HL-60/S4 (cell line): Measurements from ENCODE around the gene PAX5.

Source experiments
- in situ Hi-C: fragments of 300-500 bp; cut with MboI; formaldehyde crosslinking; loops from 2 replicates; pipeline ENCODE4 v1.14.3; 2022; ENCODE audit warnings: low sequenced_read_pairs

PAX5 gene

DNA sequence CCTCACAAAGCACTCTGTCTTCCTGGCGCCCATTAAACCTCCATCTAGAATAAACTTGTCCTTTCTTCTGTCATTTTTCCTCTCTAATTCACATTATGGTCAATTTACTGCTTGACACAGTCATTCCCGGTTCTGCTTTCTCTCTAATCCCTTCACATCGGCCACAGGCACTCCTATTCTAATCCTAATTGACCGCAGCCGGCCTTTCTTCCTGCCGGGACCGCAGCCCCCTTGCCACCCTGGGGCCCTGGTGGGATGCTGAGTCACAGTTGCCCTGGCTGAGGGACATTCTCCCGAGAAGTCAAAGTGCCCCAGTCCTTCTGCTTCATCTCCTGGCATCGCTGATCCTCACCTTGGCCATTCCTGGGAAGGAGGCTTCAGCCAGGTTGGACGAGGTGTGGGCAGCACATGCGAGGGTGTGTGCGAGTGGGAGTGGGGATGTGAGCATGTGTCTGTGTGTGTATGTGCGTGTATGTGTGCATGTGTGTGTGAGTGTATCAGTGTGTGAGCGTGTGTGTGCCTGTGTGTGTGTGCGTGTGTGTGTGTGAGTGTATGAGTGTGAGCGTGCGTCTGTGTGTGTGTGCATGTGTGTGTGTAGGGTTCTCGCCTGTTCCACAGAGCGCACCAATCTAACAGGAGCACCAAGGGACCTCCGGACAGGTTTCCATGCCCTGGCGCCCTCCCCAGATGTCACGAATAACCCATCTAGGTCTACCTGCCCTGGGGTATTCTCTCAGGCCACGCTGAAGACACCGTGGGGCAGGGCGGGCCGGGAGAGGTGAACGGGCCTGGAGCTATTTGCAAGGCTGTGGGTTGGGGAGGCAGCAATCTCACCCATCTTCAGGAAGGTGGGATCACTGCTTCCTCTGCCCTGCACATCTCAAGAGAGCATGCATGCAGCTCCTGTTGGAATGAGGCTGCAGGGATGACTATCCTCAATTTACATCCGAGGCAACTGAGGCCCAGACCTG, 191.2 kb downstream of the PAX5 start:
- in situ Hi-C loops: no loop called here

DNA sequence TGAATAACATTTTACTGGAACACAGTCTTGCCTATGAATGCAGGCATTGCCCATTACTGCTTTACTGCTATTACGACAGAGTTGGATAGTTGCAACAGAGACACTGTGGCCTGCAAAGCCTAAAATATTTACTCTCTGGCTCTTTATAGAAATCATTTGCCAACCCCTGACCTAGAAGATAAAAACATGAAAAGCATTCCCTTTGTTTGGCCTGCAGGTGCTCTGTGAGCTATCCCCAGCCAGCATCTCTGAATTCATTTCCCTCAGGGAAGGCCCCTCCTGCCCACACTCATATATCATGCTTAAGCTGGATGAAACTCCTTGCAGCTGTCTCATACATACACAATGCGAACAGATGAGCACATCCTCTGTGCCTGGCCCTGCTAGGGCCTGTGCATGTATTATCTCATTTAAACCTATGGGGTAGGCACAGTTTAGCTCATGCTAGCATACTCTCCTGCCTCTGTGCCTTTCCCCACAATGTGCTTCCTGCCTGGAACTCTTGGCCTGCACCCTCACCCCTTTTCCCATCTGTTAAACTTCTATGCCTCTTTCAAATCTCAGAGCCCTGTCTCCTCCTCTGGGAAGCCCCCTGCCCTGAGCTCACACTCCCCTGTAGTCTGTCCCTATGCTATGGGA, 193.1 kb downstream of the PAX5 start:
- in situ Hi-C loops: no loop called here

DNA sequence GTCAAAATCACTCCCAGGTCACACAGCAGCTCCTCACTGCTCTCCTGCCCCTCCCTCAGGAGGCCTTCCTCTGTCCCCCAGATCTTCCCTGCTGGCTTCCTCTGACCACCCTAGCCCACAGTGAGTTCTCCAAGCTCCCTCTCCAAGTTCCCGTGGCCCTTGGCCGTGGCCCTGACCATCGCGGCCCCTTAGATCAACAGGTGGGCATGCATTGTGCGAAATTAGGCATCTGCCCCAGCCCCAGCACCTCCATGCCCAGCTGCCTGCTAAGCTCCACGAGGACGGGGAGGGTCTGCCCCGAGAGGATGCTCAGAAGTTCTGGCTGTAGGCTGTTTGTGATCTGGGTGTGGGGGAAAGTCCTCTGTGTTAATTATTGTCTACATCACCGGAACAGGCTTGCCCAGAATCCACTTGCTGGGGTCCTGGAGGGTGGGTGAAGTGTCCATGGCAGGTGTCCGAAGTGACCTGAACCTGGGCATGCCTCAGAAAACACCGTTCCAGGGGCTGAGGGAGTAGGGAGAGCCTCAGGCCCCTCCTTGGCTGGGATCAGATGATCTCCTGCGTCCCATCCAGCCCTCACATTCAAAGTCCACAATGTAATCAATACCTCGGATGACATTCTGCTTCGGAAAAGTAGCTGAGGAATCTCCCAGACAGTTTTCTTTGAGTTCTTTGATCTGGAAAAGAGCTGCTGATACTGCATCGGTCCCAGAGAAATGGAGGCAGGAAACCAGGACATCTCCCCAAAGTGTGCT, 194.8 kb downstream of the PAX5 start:
- in situ Hi-C loops: no loop called here

DNA sequence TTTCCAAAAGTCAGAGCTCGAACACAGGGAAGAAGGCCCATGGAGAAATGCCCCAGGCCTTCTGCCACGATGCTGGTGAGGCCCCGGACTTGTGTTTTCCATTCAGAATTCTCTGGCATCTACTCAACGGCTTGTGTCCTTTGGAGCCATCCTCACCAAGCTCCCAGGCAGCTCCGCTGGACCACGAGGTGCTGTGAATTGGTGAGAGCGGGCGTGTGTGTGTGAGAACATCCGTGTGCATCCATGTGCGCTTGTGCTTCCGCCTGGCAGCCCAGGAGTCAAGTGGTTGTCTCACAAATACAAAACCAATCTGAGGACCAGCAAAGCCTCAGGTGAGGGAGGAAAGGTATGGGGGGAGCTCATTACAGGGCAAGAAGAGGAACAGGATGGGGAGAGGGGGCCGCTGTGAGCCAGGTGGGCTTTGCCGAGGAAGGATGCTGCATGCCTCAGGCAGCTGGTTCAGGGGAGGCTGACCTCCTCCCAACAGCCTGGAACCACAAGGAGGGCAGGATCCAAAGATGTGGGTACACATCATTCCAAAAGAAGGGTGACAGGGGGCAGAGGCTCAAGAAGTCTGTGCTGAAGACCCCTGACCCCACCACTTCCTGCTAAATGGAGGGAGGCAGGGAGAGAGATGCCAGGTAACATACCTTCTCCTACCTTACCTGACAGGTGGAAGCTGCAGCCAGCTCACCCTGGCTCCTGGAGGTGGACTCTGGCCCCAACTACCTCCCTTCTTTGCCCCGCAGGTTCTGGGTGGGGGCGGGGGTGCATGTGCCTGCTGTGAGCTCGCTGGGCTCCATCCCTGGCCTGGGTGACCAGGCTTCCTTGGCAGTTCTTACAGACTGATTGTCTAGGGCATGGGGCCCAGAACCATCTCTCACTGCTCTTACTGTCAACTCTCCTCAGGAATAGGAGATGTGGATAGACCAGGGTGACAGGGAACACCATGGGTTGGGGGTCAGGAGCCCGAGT, 196.3 kb downstream of the PAX5 start:
- in situ Hi-C loops: no loop called here

DNA sequence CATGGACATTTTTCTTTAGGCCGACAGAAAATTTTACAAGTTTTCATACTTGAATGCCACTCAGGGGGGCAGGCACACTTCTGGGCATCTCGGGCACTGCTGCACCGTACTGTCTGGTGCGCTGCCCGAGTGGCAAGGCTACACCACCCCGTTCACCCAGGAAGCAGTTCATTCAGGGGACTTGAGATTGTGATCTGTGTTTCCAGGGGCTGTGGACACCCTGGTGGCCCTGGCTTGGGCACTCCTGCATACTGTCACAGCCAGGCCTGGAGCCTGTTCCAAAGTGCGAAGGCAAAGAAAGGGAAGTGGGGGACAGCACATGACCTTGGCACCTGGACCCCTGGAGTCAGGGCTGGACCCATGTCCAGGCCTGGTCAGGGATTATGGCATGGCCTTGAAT, 197.6 kb downstream of the PAX5 start:
- in situ Hi-C loops: no loop called here

DNA sequence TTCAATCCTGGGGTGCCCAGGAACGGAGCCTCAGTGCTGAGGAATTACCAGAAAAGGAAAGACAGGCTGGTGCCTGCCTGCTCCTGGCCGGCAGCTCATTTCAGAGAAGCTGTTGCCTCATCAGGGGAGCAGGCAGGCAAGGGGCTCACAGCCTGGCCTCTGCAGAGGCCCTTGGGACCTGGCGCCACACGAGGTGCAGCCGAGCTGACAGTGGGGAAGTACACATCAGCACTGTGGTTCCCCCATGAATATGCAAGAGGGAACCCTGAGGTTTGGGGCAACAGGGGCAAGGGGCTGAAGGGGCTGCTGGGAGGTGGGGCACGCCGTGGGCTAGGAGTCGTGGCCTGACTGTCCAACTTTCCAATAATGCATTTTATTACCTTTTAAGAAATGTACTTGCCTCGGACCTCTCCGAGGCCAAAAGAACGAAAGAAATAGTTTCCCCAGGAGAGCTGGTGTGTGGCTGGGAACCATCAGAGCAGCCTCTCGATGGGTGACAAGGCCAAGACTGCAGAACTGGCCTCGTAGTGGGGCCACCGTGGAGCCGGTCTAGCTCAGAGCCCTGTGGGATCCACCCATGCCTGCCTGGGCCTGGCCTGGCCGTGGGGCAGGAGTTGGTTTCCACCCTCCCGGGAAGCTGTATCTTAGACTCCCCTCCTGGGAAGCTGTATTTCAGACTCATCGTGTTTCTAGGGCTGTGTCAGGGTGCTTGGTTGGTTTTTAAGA, 198.6 kb downstream of the PAX5 start:
- in situ Hi-C loops: no loop called here

DNA sequence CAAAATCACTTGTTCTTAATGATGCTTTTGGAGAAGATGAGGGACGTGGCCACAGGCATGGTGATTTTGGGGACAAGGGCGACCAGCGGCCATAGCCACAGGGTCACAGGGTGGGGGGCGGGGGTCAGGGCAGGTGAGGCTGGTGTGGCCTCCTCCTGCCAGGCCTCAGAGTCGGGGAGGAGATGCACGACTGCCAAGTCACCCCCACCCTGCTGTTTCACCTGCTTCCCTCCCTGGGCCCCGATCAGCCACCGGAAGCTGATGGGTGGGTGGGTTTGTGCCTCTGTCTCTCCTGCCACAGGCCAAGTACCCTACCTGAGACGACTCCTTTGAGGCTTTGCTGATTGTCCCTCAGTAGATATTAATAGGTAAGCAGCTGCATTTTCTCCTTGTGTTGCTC, 199.3 kb downstream of the PAX5 start:
- in situ Hi-C loops: no loop called here

DNA sequence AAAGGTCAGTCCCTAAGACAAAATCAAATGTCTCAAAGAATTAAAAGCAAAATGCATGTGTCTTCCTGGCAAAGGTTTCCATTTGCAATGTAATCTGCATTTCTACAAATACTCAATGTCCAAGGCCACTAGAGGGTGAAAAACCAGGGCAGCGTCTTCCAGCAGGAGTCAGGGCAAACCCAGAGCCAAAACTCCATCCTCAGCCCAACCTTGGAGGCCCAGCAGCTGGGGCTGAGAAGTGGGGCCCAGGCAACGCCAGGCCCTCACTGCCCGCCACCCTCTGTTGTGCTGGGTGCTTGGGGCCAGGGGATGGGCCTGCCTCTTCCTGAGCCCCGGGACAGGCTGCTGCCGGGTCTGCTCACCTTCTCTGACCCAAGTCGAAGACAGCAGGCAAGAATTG, 200.1 kb downstream of the PAX5 start:
- in situ Hi-C loops: no loop called here

DNA sequence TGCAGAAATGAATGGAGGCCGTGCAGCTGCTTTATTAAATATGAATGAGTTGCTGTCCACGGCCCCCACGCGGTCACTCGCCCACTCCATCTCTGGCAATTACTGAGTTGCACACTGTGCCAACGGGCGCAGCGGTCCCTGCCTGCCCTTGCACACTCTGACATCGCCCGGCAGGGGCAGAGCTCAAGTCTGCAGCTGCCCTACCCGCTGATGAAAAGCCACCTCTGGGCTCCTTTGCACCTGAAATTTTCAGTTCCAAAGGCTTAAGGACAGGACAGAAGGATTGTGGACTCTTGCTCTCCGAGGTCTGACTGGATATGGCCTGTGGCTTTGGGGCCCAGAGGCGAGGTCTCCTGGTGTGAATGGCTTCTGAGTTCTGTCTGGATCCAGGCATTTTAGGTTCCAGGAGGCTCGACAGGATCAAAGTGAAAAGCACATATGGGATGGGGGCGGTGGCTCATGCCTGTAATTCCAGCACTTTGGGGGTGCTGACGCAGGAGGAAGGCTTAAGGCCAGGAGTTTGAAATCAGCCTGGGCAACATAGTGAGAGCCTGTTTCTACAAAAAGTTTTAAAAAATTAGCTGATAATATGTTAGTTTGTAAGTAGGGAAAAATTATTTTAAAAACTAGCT, 201.8 kb downstream of the PAX5 start:
- in situ Hi-C loops: no loop called here

DNA sequence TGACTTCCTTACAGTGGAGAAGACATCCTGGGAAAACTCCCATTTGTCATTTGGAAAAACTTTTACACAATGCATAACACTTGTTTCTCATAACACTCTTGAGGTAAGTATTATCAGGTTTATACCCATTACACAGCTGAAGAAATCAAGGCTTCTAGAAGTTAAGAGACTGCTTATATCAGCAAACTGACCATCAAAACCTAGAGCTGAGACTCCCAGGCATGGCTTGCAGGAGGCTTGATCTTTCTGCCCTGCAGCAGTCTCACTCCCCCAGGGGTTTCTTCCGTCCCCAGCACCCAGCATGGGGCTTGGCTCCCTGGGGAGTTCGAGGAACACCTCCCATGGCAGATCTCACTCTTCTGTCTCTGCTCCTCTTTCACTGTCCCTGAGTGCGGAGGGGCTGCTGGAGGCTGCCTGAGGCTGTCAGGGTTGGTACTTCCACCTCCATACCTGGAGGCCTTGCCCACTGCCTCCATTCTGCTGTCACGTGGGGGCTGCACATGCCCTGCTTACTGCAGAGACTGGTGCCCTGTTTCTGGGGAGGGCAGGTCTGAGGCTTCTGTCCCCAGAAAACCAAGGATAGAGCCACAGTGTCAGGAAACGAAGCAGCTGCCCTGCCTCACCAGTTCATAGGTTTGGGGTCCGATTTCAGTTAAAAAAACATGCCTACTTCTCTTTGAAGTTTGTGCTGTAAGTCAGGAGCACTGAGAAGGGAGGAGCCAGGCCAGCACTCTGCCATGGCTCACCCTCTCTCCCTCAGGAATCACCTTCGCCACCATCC, 202.5 kb downstream of the PAX5 start:
- in situ Hi-C loops: no loop called here

DNA sequence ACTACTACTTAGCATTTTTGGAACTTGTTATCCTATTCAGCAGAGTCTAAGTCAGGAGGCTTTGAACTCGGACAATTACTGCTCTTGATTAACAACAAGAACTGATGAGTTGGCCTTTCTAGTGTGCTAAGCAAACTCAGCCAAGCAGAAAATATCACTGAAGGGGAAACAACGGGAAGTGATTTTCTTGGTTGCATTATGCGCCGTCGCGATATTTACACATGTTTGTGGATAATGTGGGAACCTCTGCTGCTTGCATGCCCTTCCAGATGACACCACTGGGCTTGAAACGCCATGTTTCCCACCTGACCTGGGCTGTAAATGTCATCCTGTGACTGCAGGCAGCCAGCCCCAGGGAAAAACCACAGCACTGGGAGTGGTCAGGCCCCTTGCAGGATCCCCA, 205.5 kb downstream of the PAX5 start:
- in situ Hi-C loops: no loop called here

DNA sequence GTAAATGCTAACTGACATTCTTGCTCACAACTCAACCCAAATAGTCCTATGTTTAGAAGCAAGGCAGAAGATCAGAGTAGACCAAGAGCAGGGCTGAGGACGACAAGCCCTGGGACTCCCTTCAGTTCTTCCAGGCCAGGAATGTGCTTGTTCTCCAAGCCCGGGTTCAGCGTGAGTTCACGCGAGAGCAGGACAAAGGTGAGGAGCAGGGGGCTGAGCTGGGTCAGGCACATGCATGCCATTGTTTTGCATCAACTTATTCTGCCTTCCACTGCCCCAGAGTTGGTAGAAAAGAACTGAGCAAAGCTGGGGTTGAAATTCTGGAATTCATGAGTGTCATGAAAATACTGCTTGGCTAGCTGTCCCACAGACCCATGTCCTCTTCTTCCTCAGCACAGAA, 206.5 kb downstream of the PAX5 start:
- in situ Hi-C loops: no loop called here

DNA sequence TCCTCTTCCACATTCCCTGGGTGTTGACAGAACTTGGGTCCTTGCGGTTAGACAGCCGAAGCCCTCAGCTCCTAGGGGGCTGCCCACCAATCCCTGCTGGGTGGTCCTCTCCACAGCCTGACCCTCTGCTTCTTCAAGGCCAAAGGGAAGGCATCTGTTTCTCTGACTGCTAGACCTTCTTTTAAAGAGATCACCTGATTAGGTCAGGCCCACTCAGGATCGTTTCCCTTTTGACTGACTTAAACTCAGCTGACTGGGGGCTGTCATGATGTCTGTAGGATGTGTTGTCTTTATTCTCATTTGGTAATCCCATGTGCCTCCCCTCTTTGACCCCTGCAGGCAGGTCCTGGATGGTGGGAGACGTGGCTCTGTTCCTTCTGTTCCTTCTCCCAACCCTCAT, 207.5 kb downstream of the PAX5 start:
- in situ Hi-C loops: no loop called here

DNA sequence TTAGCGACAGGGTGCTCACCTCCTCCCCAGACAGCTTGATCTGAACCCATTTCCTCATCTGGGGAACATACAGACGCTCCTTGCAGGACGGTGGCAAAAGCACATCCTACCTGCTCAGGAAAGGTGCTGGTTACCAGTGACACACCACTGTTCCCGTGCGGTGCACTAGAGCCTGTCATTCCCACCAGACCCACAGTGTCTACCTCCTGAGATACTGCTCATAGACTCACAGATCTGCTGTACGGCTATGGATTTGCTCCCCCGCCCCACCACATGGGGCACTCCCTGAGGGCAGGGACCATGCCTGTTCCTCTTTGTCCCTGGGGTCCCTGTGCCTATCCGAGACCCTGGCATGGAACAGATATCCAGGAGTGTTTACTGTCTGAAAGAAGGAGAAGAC, 208.9 kb downstream of the PAX5 start:
- in situ Hi-C loops: no loop called here

DNA sequence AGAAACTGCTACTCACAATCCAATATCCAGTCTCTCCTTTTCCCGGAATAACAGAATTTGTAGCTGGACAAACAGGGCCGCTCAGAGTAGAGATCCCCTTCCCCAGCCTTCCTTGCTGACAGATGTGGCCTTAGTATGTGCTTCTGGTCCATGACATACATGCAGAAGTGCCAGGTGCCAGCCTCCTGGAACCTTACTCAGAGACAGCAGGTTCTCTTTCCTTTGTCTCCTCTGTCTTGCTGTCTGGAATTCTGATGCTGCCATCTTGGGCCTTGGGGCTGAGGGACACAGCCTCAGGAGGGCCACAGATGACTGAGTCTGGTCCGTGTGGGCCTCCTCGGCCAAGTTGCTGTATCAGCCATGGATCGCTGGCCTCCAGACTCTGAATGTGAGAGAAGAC, 210.1 kb downstream of the PAX5 start:
- in situ Hi-C loops: no loop called here

DNA sequence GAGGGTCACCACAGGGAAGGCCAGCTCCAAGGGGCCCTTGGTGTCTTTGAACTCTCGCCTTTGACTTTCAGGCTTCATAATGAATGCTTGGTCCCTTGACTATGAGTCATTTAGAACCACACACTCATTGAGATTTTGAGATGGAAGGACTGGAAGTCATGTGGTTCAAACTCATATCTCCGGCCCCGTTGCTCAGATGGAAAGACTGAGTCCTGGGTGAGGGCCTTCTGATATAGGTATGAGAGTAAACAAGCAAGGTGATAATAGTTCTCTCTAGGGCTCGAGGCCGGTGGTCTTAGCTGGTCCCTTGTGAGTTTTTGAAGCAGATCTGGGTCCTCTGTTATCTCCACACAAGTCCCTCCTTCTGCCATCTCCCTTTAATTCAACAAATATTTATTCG, 210.6 kb downstream of the PAX5 start:
- in situ Hi-C loops: no loop called here

DNA sequence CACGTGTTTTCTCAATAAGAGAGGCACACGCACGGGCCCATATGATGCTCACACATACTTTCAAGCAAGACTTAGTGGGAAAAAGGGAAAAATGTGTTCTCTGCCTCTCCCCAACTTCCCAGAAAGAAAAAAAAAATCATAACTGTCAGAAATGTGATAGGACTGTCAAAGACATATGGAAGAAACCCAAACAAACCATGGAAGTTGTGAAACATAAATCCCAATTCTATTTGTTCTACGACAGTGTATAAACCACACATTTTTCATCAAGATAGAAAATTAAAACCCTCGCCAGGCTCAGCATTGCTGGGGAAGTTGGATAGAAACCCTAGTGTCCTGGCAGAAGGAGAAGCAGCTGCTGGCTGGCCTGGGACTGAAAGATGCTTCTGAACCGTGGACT, 211.9 kb downstream of the PAX5 start:
- in situ Hi-C loops: no loop called here

DNA sequence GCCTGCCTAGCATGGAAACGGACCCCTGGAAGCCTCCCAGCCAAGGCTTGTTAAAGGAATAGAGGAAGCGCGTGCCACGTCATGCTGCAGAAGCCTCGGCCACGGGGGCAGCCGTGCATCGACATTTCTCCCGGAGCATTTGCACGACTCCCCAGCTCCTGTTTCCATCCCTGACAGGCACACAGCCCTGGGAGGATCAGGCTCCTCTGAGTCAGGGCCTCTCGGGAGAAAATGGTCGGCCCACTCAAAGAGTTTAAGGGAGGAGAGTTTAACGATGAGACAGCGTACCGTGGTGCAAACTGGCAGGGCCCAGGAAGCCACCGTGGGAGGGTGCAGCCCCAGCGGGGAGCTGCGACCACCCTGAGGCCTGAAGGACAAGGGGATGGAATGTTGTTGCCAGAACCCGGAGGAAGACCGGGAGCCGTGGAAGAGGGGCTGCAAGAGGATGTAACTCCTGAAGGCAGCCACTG, 213.6 kb downstream of the PAX5 start:
- in situ Hi-C loops: no loop called here
